Muscle of arm (tissue), 12 donors: ENCODE results near the gene JOSD1. TPM values are rescaled to one million over a fixed set of nuclear protein-coding genes. Genes with fewer than 3 reads are reported as not detected.

ENCODE experiments used
- DNase-seq: peaks from one replicate; pipeline ENCODE4 v3.0.0-alpha.2; 2013
- polyA plus RNA-seq, 12 donors: library from polyadenylated mRNA; unstranded; fragments of 120-200 nt; gene quantifications; one replicate each; pipeline ENCODE4 v1.2.1, GENCODE V29; 2013; ENCODE audit not compliant: insufficient read length in 12 of 12

The JOSD1 gene
- polyA plus RNA-seq, 12 donors: 31.4 to 79.1 (median 37.2) TPM; not detected in 1

GRCh38 chr22:38715852-38716251 lies 15.1 kb upstream of the JOSD1 start:
- DNase-seq: no peak

- DNase-seq: no peak
These were observed 14.5 kb upstream of the JOSD1 start for GRCh38 chr22:38715176-38715764.

- no peak for DNase-seq
These were observed 13.2 kb upstream of the JOSD1 start for GRCh38 chr22:38713921-38714320.

- DNase-seq: no peak
These were observed 11.9 kb upstream of the JOSD1 start for GRCh38 chr22:38712486-38713207.

- DNase-seq: no peak
These were observed 10.1 kb upstream of the JOSD1 start for GRCh38 chr22:38710866-38711265.

- no peak for DNase-seq
These were observed 9.6 kb upstream of the JOSD1 start for GRCh38 chr22:38710351-38710750.

- DNase-seq: no peak
These were observed 8.6 kb upstream of the JOSD1 start for GRCh38 chr22:38709306-38709705.

GRCh38 chr22:38707984-38708383 lies 7.2 kb upstream of the JOSD1 start:
- no peak for DNase-seq

- DNase-seq: no peak
These were observed 6.6 kb upstream of the JOSD1 start for GRCh38 chr22:38707346-38707745.

GRCh38 chr22:38706901-38707195 lies 6.1 kb upstream of the JOSD1 start:
- DNase-seq: no peak

GRCh38 chr22:38706101-38706900 lies 5.6 kb upstream of the JOSD1 start:
- peak; percentile 49 for DNase-seq

GRCh38 chr22:38705235-38706100 lies 4.7 kb upstream of the JOSD1 start, which contains the start of gene GTPBP1:
Gene GTPBP1 (plus strand): TSS chr22:38705944. CDS start chr22:38705956, 12 bp downstream.
- DNase-seq: peak; percentile 100

- DNase-seq: no peak
These were observed 4.0 kb upstream of the JOSD1 start for GRCh38 chr22:38704654-38705234.

GRCh38 chr22:38700270-38700788 lies 414 bp downstream of the JOSD1 start:
- peak; percentile 59 for DNase-seq

GRCh38 chr22:38699784-38700183 lies 959 bp downstream of the JOSD1 start:
- no peak for DNase-seq

- no peak for DNase-seq
These were observed 1.6 kb downstream of the JOSD1 start for GRCh38 chr22:38699143-38699542.

- DNase-seq: no peak
These were observed 2.2 kb downstream of the JOSD1 start for GRCh38 chr22:38698407-38699094.

GRCh38 chr22:38697425-38698089 lies 3.2 kb downstream of the JOSD1 start:
- no peak for DNase-seq

GRCh38 chr22:38696606-38697424 lies 3.9 kb downstream of the JOSD1 start:
- no peak for DNase-seq
